Loucy (cell line): Measurements from ENCODE around the gene ZNF668.

Source experiments
- H2AFZ ChIP-seq: fragments of 200-600 bp; sonication (generic); 2 replicates; pipeline ENCODE4 v1.6.0; 2016; ENCODE audit warnings: antibody characterized with exemption, mild to moderate bottlenecking, low read length, moderate library complexity
- H3F3A ChIP-seq: fragments of 200-600 bp; 2 replicates; pipeline ENCODE4 v1.6.0; 2016; ENCODE audit warnings: antibody characterized with exemption, low read depth, mild to moderate bottlenecking
- H3K27me3 ChIP-seq: fragments of 200-600 bp; sonication (generic); 2 replicates; pipeline ENCODE4 v1.6.1; 2014; ENCODE audit warnings: low read length, mild to moderate bottlenecking; ENCODE audit not compliant: insufficient read depth, poor library complexity, severe bottlenecking
- H3K36me3 ChIP-seq: fragments of 200-600 bp; sonication (generic); 2 replicates; pipeline ENCODE4 v1.6.1; 2016; ENCODE audit warnings: low read length; ENCODE audit not compliant: insufficient read depth
- H3K4me1 ChIP-seq: fragments of 200-600 bp; sonication (generic); 2 replicates; pipeline ENCODE4 v1.5.1; 2014; ENCODE audit warnings: low read length, mild to moderate bottlenecking; ENCODE audit not compliant: insufficient read depth, poor library complexity, severe bottlenecking
- H3K4me2 ChIP-seq: fragments of 200-600 bp; sonication (generic); 2 replicates; pipeline ENCODE4 v1.6.0; 2014; ENCODE audit warnings: antibody characterized with exemption, low read length, low read depth, mild to moderate bottlenecking; ENCODE audit not compliant: poor library complexity, severe bottlenecking
- H3K4me3 ChIP-seq: fragments of 200-600 bp; sonication (generic); 2 replicates; pipeline ENCODE4 v1.5.1; 2014; ENCODE audit warnings: low read length, mild to moderate bottlenecking, mixed read lengths; ENCODE audit not compliant: poor library complexity, severe bottlenecking
- H3K79me2 ChIP-seq: fragments of 200-600 bp; sonication (generic); 2 replicates; pipeline ENCODE4 v1.6.1; 2014; ENCODE audit warnings: low read length; ENCODE audit not compliant: insufficient read depth
- H3K9ac ChIP-seq: fragments of 200-600 bp; sonication (generic); 2 replicates; pipeline ENCODE4 v1.6.0; 2014; ENCODE audit warnings: mild to moderate bottlenecking, low read depth, low read length, moderate library complexity; ENCODE audit not compliant: poor library complexity, severe bottlenecking
- H3K9me2 ChIP-seq: fragments of 200-600 bp; sonication (generic); replicated peaks from 2 replicates; pipeline ENCODE4 v1.6.1; 2016; ENCODE audit warnings: low read depth, low read length, mixed read lengths
- H3K9me3 ChIP-seq: fragments of 200-600 bp; sonication (generic); 2 replicates; pipeline ENCODE4 v1.6.1; 2014; ENCODE audit warnings: mild to moderate bottlenecking, antibody characterized with exemption, low read length, low read depth; ENCODE audit not compliant: insufficient read depth
- H4K20me1 ChIP-seq: fragments of 200-600 bp; sonication (generic); 2 replicates; pipeline ENCODE4 v1.6.0; 2014; ENCODE audit warnings: antibody characterized with exemption, low read length, mild to moderate bottlenecking; ENCODE audit not compliant: insufficient read depth, poor library complexity, severe bottlenecking
- CTCF ChIP-seq: fragments of 200-600 bp; sonication (generic); conservative IDR thresholded peaks from 2 replicates; pipeline ENCODE4 v1.5.1; 2014; ENCODE audit warnings: mild to moderate bottlenecking, antibody characterized with exemption, low read length
- EZH2phosphoT487 ChIP-seq: fragments of 200-600 bp; IDR thresholded peaks from 2 replicates; pipeline ENCODE4 v1.6.1; 2018; ENCODE audit warnings: antibody characterized with exemption, mild to moderate bottlenecking, moderate library complexity, borderline replicate concordance

The ZNF668 gene

DNA sequence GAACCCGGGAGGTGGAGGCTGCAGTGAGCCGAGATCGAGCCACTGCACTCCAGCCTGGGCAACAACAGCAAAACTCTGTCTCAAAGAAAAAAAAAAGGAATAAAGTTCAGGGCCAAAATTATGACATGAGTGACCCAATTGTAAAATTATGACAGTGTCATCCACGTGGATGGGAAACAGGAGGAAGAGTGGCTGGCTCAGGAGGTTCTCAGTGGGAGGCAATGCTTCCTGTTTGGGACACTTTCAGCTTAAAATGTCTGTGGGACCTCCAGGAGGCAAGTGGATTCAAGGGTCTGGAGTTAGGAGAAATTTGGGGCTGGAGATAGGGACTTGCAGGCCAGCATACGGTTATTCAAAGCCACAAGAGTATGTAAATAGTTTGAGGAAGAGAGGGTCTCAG is 48.7 kb downstream of the ZNF668 start:
- Histone ChIP-seq H3K9ac (no peak overlapping the region), H3K4me2 (no peak overlapping the region)

DNA sequence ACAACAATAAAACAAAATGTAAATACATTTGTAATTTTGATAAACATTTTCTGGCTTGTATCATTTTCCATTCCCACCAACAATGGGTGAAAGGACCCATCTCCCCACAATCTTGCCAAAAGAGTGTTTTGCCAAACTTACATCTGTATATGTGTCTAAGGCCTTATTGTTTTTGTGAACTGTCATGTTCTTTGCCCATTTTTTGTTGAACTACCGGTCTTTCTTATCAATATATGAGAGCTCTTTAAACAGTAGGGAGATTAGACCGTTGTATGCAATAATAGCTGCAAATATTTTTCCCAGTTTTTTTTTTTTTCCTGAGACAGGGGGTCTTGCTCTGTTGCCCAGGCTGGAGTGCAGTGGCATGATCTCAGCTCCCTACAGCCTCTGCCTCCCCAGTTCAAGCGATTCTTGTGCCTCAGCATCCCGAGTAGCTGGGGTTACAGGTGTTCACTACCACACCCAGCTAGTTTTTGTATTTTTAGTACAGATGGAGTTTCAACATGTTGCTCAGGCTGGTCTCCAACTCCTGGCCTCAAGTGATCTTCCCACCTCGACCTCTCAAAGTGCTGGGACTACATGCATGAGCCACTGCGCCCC is 50.3 kb downstream of the ZNF668 start:
- no peak overlapping the region for H3K4me2 ChIP-seq
- no peaks in the 10 kb centered on the region for H3K27me3 ChIP-seq
- H3K4me1 ChIP-seq: no peaks in the 10 kb centered on the region
- H4K20me1 ChIP-seq: no peaks in the 10 kb centered on the region
- no peaks in the 10 kb centered on the region for H3K9me3 ChIP-seq
- no peaks in the 10 kb centered on the region for H3K36me3 ChIP-seq
- H3F3A ChIP-seq: no peaks in the 10 kb centered on the region
- H3K9me2 ChIP-seq: no peaks in the 10 kb centered on the region
- no peak overlapping the region for H2AFZ ChIP-seq
- no peak overlapping the region for H3K4me3 ChIP-seq
- TF ChIP-seq EZH2phosphoT487: no peak
- no peak for TF ChIP-seq CTCF
- no peaks in the 10 kb centered on the region for H3K79me2 ChIP-seq
- H3K9ac ChIP-seq: no peak overlapping the region

More for the DNA sequence above, 48.7 kb downstream of the ZNF668 start:
- TF ChIP-seq CTCF (no peak), EZH2phosphoT487 (no peak)
- Histone ChIP-seq H2AFZ (no peak overlapping the region; the same call in 1 of the 2 replicates), H3K36me3 (no peaks in the 10 kb centered on the region), H3K9me2 (no peaks in the 10 kb centered on the region), H3F3A (no peaks in the 10 kb centered on the region), H3K27me3 (no peaks in the 10 kb centered on the region), H3K4me3 (no peak overlapping the region), H3K4me1 (no peaks in the 10 kb centered on the region), H3K79me2 (no peaks in the 10 kb centered on the region), H4K20me1 (no peaks in the 10 kb centered on the region), H3K9me3 (no peaks in the 10 kb centered on the region)

- Histone ChIP-seq H2AFZ (no peak overlapping the region), H3K36me3 (no peaks in the 10 kb centered on the region), H3K4me2 (no peak overlapping the region), H3K27me3 (no peaks in the 10 kb centered on the region), H3K9ac (no peak overlapping the region), H3K79me2 (no peaks in the 10 kb centered on the region), H3K9me2 (no peaks in the 10 kb centered on the region), H3K4me1 (no peaks in the 10 kb centered on the region), H3K4me3 (no peak overlapping the region), H3K9me3 (no peaks in the 10 kb centered on the region), H4K20me1 (no peaks in the 10 kb centered on the region), H3F3A (no peaks in the 10 kb centered on the region)
- TF ChIP-seq CTCF: no peak
- no peak for TF ChIP-seq EZH2phosphoT487
These were observed 50.8 kb downstream of the ZNF668 start for GRCh38 chr16:31023252-31023602.
